HL-60/S4 treated with phorbol 12-myristate 13-acetate at 8.2 ng/mL for 4 days and 3 days (cell line): ENCODE data around the gene DAD1.
"Not testable (repeated sequence)": the region's sequence is repeated elsewhere in the genome, so short reads cannot be mapped to it uniquely, and the experiment has no call there.

Experiments
- in situ Hi-C: fragments of 300-500 bp; cut with MboI; formaldehyde crosslinking; loops from 2 replicates; pipeline ENCODE4 v1.15.0; 2022; ENCODE audit warnings: low sequenced_read_pairs

Gene DAD1

GRCh38 chr14:22599349-22599748, 10.3 kb upstream of the DAD1 start:
- in situ Hi-C loops = no loop called here

- in situ Hi-C loops = no loop called here
Measured at GRCh38 chr14:22598896-22599244, 9.8 kb upstream of the DAD1 start.

DNA sequence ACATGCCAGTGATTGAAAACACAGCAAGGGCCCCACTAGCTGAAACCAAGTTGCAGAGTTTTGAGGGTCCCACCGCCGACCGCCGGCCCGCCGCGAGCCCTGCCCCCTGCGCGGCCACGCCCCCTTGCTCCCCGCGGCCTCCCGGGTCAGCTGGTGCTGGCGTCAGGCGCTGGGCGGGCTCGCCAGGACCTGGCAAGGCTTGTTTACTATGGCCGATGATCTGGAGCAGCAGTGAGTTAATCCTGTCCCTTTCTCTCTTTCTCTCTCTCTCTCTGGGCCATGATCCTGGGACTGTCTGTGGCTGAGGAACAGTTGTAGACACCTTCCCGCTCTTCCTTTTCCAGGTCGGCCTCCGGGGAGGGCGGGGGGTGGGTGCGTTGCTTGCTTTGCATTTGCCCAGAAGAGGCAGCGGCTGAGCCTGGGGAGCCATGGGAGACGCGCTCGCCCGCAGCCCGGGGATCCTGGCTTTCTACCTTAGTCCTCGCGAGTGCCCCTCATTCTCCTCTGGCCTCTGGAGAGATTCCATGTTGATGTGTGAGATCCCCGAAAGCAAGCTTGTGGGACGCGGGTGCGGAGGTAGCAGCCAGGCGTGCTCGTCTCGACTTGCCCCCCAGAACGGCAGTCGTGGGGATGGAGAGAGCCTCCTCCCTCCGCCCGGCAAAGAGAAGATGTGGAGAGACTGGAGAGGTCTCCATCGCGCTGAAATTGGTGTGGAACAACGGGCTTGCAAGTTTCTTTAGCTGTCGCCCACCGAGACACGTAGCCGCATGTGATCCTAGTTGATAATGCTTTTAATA, 9.3 kb upstream of the DAD1 start, which contains the start of gene ABHD4:
TSS of gene ABHD4 (plus strand) at position 202 of the 797 bp plus-strand sequence. CDS start at position 209, 7 bp downstream.
- in situ Hi-C loops = no loop called here

- in situ Hi-C loops = no loop called here
Measured at GRCh38 chr14:22597771-22598098, 8.7 kb upstream of the DAD1 start.

GRCh38 chr14:22597265-22597664, 8.2 kb upstream of the DAD1 start:
- in situ Hi-C loops = no loop called here

DNA sequence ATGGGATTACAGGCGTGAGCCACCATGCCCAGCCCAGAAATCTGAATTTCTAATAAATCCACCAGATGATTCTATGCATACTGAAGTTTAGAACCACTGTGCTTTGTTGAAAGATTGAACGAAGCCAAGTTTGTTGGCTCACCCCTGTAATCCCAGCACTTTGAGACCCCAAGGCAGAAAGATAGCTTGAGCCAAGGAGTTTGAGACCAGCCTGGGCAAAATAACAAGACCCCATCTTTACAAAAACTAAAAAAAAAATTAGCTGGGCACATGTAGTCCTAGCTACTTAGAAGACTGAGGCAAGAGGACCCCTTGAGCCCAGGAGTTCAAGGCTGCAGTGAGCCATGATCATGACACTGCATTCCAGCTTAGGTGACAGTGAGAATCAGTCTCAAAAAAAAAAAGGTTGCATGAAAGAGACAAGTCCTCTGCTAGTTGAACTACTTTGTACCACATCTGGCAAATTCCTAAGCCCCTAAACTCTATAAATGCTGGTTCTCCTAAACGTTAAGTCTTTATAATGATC, 7.4 kb upstream of the DAD1 start:
- in situ Hi-C loops = no loop called here

DNA sequence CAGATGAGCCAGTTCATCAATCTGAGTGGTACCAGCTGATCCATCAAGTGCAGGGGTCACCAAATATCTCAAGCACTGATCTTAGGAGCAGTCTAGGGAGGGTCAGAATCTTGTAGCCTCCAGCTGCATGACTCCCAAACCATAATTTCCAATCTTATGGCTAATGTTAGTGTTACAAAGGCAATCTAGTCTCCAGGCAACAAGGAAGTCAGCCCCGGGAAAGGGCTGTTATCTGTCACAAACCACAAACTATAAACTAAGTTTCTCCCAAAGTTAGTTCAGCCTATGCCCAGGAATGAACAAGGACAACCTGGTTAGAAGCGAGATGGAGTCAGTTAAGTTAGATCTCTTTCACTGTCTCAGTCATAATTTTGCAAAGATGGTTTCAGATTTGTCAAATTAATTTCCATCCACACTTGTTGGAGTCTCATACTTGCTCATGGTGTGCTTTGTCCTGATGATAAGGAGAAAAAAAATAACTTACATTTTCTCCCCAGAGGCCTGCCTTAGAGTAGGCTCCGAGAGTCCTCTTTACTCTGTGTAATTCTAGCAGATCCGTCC, 5.2 kb upstream of the DAD1 start:
- in situ Hi-C loops = no loop called here

- in situ Hi-C loops = no loop called here
Measured at GRCh38 chr14:22593601-22594000, 4.6 kb upstream of the DAD1 start.

GRCh38 chr14:22593189-22593588, 4.2 kb upstream of the DAD1 start:
- in situ Hi-C loops = no loop called here

DNA sequence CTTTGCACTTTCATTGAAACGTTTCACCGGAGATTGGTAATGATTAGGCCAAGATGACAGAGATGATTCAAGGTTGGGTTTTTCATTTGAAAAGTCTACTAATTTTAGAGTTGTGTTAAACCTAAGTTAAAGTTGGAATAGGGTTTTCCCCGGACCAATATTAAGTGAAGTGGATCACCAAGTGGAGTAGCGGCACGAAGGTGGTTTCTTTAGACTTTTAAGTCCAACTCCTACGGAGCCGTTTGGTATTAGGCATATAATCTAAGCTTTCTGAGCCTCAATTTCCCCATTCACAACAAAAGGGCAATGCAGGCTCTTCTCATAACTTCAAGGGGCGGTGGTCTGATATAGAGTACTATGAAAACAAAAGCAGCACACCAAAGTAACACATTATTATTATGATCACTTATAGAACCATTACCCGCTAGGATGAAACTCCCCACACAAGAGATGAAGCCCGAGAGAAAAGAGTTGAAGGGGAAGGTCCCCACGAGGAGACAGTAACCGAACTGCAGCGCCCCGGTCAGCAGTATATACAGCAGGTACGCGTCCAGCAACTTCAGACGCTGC, 413 bp downstream of the DAD1 start:
- in situ Hi-C loops = no loop called here

- in situ Hi-C loops = not testable (repeated sequence)
Measured at GRCh38 chr14:22587677-22588422, 1.2 kb downstream of the DAD1 start.

GRCh38 chr14:22587247-22587646, 1.8 kb downstream of the DAD1 start:
- in situ Hi-C loops = no loop called here

GRCh38 chr14:22583994-22584393, 5.0 kb downstream of the DAD1 start:
- in situ Hi-C loops = no loop called here

DNA sequence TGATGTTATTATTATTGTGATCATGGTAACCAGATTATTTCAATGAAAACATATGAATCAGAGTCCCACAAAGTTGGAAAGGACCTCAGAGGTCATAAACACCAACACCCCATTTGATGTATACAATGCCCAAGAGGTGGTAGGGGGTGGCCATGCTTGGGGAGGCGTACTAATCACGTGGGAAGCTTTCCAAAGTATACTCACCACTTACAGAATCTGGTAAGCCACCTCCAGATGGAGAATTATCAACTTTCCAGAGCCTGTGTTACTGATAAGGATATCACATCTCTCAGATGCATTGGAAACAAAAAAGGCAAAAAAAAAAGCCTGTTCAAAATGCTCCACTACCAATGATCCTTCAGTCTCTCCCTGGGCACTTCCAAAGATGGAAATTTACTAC, 8.4 kb downstream of the DAD1 start:
- in situ Hi-C loops = no loop called here

GRCh38 chr14:22579881-22580280, 9.1 kb downstream of the DAD1 start:
- in situ Hi-C loops = loop anchor here (10.0 kb wide), 1 partner anchor 65 kb away; the partner anchor contains the start of gene OR6J1

- in situ Hi-C loops = loop anchor here (10.0 kb wide), 1 partner anchor 66 kb away; the partner anchor contains the start of gene OR6J1
Measured at GRCh38 chr14:22579236-22579635, 9.8 kb downstream of the DAD1 start.

- in situ Hi-C loops = loop anchor here (10.0 kb wide), 1 partner anchor 67 kb away; the partner anchor contains the start of gene OR6J1
Measured at GRCh38 chr14:22577334-22577908, 11.6 kb downstream of the DAD1 start.

GRCh38 chr14:22573804-22574203, 15.2 kb downstream of the DAD1 start:
- in situ Hi-C loops = loop anchor here (10.0 kb wide), 1 partner anchor 71 kb away; the partner anchor contains the start of gene OR6J1

DNA sequence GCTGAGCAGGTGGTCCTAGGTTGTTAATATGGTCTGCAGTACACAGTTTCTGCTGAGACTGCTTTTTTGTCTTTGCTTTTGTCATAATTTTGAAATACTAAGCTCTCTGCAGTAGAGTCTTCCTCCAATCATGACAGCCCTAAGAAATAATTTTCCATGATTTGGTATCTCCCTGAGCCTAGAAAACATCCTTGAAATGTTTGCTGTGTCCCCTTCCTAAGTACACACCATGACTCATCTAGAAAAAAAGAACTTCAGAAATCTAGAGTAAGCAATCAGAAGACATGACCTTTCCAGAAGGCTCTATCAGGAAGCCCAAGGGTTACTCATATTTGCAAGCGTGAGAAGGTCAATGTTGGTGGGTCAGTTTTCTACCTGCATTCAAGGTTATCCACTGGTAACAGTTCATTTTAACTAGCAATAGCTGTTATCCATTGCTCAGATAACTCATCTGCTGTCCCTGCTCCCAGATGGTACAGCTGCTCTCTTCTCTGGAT, 16.4 kb downstream of the DAD1 start:
- in situ Hi-C loops = loop anchor here (10.0 kb wide), 1 partner anchor 72 kb away; the partner anchor contains the start of gene OR6J1
